Activated CD8-positive, alpha-beta memory T cell treated with anti-CD3 and anti-CD28 coated beads for 48 hours (primary cell): Measurements from ENCODE around the gene RNF181.
"Not testable (repeated sequence)": the region's sequence is repeated elsewhere in the genome, so short reads cannot be mapped to it uniquely, and the experiment has no call there.

ENCODE experiments used
- DNase-seq, 3 experiments: peaks; one replicate each; pipeline ENCODE4 v3.0.0-alpha.2; 2020; ENCODE audit warnings: low read depth in 2 of 3, low spot score in 2 of 3

The RNF181 gene

DNA sequence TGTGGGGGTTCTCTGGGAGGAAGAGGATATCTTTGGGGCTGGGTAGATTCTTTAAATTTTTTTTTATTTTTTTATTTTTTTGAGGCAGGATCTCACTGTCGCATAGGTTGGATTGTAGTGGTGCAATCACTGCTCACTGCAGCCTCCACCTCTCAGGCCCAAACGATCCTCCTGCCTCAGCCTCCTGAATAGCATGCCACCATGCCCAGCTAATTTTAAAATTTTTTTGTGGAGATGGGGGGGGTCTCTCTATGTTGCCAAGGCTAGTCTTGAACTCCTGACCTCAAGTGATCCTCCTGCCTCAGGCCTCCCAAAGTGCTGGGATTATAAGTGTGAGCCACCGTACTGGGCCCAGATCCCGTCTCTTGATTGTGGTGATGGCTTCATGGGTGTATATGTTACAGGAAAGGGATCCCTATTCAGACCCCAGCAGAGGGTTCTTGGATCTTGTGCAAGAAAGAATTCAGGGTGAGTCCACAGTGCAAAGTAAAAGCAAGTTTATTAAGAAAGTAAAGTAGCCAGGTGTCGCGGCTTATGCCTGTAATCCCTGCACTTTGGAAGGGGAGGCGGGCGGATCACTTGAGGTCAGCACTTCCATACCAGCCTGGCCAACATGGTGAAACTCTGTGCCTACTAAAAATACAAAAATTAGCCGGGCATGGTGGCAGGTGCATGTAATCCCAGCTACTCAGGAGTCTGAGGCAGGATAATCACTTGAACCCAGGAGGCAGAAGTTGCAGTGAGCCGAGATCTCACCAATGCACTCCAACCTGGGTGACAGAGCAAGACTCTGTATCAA lies 18.4 kb downstream of the RNF181 start:
- no peak for DNase-seq

DNA sequence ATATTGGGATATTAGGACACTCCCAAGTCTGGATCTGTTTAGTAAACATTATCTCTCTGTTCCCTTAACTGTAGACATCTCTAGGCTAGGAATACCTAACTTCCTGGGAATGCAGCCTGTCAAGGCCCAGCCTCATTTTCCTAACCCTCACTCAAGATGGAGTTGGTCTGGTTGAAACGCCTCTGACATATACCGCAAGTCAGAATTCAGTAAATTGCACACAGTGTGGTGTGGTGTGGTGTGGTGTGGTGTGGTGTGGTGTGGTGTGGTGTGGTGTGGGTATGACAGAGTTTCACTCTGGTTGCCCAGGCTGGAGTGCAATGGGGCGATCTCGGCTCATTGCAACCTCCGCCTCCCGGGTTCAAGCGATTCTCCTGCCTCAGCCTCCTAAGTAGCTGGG lies 19.2 kb downstream of the RNF181 start:
- DNase-seq: not testable (repeated sequence)

DNA sequence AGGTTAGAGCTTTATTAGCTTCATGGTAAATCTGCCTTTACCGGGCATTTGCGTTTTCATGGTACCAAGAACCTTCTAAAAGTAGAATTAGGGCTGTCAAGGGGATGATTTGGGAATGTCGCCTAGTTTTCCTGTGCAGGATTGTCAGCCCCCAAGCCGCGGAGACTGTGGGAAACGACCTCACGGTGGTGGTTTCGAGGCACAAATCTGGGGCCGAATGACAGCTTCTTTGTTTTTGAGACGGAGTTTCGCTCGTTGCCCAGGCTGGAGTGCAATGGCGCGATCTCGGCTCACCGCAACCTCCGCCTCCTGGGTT lies 19.8 kb downstream of the RNF181 start:
- no peak for DNase-seq

GRCh38 chr2:85617723-85618122 lies 22.2 kb downstream of the RNF181 start:
- not testable (repeated sequence) for DNase-seq

DNA sequence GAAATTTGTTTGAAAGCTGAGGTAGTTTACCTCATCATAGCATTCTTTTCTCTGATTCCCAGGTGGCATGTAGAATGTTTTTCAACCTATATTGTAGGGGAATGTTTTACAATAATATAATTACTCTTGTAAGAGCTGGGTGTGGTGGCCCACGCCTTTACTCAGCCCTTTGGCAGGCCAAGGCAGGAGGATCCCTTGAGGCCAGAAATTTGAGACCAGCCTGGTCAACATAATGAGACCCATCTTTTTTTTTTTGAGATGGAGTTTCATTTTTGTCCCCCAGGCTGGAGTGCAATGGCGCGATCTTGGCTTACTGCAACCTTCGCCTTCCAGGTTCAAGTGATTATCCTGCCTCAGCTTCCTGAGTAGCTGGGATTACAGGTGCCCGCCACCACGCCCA lies 24.1 kb downstream of the RNF181 start:
- DNase-seq: no peak

DNA sequence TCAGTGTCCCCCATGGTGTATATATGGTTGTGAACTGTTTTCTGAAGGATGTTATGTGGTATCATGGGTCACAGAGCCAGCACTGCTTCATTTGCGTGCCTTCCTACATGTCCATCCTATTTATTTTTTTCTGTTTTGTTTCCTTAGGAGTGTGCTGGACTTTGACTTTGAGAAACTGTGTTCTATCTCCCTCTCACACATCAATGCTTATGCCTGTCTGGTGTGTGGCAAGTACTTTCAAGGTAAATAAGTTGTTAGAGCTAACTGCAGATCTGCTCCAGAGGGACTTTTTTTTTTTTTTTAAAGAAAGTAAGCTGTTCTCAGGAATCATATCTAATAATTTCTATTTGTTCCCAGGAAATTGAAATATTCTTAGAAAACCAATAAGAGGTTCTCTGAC lies 25.8 kb downstream of the RNF181 start:
- DNase-seq: no peak

DNA sequence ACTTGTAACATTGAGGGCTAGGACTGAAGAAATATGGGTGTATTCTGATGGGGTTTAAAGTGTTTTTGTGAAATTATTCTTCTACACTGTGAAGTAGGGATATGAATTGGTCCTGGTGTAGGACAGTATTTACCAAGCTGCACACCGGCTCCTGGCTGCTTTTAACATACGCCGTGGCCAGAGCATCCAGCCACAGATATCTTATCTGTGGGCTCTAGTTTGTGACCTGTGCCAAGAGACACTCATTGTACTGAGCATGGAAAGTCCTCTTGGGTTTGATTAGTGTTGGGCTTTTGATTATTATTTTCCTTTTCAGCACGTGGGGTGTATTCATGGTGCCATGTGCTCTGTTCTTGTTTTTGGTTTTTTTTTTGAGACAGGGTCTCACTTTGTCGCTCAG lies 28.4 kb downstream of the RNF181 start:
- no peak for DNase-seq

- DNase-seq: no peak
These were observed 33.1 kb downstream of the RNF181 start for GRCh38 chr2:85628658-85629057.

DNA sequence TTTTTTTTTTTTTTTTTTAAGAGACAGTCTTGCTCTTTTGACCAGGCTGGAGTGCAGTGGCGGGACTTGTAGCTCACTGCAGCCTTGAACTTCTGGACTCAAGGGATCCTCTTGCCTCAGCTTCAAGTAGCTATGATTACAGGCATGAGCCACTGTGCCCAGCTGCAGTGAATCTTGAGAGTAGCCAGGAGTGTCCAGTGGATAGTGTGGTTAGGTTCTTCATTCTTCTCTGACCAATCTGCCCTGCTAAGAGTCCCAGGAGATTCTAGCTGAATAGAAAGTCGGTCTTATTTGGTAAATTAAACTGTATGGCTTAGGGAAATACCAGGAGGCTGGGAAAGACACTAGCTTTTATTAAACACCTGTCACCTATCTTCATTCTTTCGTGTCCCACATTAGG lies 35.8 kb downstream of the RNF181 start:
- no peak for DNase-seq

DNA sequence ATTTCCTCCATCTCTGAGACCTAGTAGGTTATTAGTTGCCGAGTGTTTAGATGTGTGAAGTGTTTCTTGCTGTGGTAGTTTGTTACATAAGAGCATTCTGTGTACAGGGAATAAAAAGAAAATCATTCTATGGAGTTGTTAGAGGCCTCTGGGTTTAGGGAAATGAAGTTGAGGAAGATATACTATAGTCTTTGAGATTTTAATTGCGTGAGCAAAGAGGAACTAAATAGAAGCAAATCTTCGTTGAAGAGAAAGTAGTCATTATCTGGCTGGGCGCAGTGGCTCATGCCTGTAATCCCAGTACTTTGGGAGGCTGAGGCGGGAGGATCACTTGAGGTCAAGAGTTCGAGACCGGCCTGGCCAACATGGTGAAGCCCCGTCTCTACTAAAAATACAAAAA lies 39.5 kb downstream of the RNF181 start:
- no peak for DNase-seq

DNA sequence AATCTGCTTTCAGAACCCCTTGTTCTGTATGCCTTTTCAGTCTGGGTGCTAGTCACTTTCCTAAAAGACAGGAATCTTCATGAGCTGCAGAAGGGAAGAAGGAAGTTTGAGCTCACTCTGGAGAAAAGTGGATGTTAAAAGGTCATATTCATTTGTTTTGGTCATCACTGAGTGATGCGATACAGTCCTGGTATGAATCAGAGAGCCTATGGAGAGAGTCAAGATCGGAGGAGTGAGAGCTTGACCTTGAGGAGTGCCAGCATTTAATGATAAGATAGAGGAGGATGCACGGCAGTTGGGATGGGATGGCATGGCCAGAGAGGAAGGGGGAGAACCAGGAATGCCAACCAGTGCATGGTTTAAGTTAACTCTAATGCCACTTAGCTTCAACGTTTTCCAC lies 40.1 kb downstream of the RNF181 start:
- no peak for DNase-seq

GRCh38 chr2:85642725-85643124 lies 47.2 kb downstream of the RNF181 start:
- DNase-seq: no peak

- no peak for DNase-seq
These were observed 49.4 kb downstream of the RNF181 start for GRCh38 chr2:85644909-85645308.

DNA sequence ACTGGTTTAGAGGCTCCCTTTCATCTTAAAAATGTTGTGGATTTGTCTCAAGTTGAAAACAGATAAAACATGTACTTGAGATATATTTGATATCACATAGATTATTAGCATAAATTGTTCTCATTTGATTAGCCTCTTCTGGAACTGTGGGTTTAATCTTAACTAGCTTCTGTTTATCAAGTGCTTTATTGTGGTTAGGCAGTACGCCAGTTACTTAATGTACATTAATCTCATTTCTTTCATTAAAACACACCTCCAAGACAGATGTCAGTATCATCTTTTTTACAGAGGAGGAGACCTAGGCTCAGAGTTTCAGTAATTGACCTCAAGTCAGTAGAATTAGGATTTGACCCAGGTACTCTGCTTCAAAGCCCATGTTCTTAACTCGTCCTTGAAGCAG lies 50.6 kb downstream of the RNF181 start:
- no peak for DNase-seq
